ENCODE measurements around the gene TYK2.

TYK2 gene

GRCh38 chr19:10380313-10381102 lies at the start of gene TYK2:
Gene TYK2 (minus strand): TSS chr19:10380572. CDS start chr19:10378406, 2,166 bp downstream.
- in situ Hi-C loops (cut with MboI; ENCODE audit: low pct_unique_long_range_greater_than_20kb, low sequenced_read_pairs), result no loop called here
- peak; percentile 100 for DNase-seq

DNA sequence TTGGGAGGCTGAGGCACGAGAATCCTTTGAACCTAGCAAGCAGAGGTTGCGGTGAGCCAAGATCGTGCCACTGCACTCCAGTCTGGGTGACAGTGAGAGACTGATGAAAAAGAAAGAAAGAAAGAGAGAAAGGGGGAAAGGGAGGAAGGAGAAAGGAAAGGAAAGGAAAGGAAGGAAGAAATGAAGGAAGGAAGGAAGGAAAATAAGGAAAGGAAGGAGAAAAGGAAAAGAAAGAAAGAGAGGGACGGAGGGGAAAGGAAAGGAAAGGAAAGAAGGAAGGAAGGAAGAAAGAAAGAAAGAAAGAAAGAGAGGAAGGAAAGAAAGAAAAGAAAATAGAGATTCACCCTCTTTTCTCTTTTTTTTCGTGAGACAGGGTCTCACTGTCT lies 48.6 kb upstream of the TYK2 start:
- in situ Hi-C loops (cut with MboI; ENCODE audit: low pct_unique_long_range_greater_than_20kb, low sequenced_read_pairs), result no loop called here
- DNase-seq, result no peak

DNA sequence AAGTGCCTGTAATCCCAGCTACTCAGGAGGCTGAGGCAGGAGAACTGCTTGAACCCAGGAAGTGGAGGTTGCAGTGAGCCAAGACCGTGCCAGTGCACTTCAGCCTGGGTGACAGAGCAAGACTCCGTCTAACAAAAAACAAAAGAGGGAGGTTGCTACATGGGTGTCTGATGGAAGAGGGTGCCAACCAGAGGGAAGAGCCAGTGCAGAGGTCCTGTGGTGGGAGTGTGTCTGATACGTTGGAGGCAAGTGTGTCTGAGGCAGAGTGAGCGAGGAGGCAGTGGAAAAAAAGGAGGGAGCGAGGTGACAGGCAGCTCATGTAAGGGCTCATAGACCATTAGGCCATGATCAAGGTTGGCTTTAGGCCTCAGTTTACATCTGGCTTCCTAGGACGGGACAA lies 46.8 kb upstream of the TYK2 start:
- no peak for DNase-seq
- in situ Hi-C loops (cut with MboI; ENCODE audit: low pct_unique_long_range_greater_than_20kb, low sequenced_read_pairs), result no loop called here

DNA sequence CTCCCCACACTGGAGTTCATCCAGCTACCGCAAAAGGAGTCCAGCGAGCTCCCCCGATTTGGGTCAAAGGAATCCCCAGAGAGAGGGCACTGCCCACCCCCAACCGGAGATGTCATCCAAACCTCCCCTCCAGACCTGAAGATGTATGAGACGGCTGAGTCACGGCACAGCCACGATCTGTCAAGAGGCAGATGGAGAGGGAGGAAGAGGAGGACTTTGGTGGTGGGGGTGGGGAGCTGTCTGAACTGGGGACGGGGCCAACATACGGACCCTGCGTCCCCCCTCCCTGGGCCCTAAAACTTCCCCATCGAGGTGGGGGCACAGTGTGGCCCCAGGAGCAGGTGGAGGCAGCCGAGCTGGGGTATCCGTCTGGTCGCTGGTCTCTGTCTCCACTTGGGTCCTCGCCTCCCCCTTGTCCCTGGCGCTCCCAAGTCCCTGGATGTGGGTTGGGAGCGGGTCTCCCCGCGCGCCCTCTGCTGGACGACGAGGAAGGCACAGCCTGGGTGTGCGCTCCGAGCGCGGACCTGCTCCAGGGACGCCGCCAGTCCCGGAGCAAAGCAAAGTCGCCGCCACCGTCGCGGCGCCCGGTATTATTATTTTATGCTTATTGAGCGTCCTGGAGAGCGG lies 43.8 kb upstream of the TYK2 start:
- in situ Hi-C loops (cut with MboI; ENCODE audit: low pct_unique_long_range_greater_than_20kb, low sequenced_read_pairs), result no loop called here

GRCh38 chr19:10422846-10423245 lies 42.5 kb upstream of the TYK2 start:
- DNase-seq, result no peak
- in situ Hi-C loops (cut with MboI; ENCODE audit: low pct_unique_long_range_greater_than_20kb, low sequenced_read_pairs), result no loop called here

More for the DNA sequence above, 43.8 kb upstream of the TYK2 start:
- peak; percentile 95 for DNase-seq

DNA sequence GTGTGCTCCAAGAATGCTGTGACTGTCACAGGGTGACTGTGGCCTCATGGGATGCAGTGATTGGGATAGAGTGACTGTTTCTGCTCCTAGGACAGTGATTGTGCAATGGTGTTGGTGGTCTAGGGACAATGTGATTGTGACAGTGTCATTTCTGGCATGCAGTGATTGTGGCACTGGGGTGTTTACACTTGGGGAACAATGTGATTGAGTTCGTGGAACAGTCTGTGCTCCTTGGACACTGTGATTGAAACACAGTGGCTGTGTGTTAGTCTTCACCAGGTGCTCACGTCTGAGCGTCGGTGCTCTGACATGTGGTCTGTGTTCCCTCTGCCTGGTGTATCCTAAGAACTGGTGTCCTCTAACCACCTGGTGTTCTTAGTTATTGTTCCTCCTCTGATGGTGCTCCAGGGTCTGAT lies 41.7 kb upstream of the TYK2 start:
- in situ Hi-C loops (cut with MboI; ENCODE audit: low pct_unique_long_range_greater_than_20kb, low sequenced_read_pairs), result no loop called here

GRCh38 chr19:10421240-10422045 lies 41.1 kb upstream of the TYK2 start:
- DNase-seq, result no peak
- in situ Hi-C loops (cut with MboI; ENCODE audit: low pct_unique_long_range_greater_than_20kb, low sequenced_read_pairs), result no loop called here

More for the DNA sequence above, 41.7 kb upstream of the TYK2 start:
- no peak for DNase-seq

DNA sequence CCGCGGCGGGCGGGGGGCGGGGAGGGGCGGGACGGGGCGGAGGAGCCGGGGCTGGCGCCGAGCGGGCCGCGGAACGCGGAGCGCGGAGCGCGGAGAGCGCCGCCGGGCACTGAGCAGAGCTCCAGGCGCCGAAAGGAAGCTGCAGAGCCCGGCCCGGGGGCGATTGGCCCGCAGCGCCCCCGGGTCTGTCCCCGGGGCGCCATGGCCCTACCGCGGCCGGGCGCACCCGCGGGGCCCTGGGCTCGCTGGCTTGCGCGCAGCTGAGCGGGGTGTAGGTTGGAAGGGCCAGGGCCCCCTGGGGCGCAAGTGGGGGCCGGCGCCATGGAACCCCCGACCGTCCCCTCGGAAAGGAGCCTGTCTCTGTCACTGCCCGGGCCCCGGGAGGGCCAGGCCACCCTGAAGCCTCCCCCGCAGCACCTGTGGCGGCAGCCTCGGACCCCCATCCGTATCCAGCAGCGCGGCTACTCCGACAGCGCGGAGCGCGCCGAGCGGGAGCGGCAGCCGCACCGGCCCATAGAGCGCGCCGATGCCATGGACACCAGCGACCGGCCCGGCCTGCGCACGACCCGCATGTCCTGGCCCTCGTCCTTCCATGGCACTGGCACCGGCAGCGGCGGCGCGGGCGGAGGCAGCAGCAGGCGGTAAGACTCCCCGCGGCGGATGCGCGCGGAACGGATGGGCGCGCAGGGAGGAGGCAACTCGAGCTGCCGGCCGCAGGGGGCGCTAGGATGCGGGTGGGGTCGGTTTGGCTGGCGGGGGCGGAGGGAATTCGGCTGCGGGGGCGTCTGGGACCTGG lies 40.3 kb upstream of the TYK2 start, which contains the start of gene PDE4A:
Gene PDE4A (plus strand): TSS at position 95 of the 796 bp plus-strand sequence. CDS start 227 bp downstream, at position 322.
- in situ Hi-C loops (cut with MboI; ENCODE audit: low pct_unique_long_range_greater_than_20kb, low sequenced_read_pairs), result no loop called here
- DNase-seq, result peak; percentile 73

DNA sequence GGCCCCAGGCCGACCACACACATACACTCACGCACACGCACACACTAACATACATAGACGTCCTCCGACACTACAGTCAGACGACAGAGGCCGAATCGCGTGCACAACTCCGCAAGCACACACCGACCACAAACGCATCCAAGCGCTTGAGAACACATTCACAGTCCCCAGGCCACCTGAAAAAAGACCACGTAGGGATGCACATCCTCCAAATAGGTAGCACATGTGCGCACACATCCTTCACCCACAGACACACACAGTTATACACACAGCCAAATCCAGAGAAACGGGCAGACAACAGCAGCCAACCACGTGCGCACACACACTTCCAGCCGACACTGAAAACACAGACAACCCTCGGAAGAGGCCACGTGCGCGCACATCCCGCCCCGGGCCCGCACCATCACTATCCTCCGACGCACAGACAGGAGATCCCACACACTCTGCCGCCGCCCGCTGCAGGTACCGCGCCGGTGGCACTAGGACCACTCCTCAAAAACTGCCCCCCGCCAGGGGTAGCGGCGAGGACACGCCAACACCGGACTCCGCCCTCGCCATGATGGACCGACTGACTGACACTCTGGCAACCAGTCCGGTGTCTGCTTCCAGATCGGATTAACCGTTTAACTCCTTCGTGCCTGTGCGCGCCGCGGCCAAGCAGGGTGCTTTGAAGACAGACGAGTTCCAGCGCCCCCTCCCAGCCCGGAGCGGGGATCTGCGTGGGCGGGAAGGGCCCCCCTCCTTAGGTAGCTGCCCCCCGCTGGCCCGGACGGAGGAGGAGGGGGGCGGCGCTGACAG lies 39.5 kb upstream of the TYK2 start:
- in situ Hi-C loops (cut with MboI; ENCODE audit: low pct_unique_long_range_greater_than_20kb, low sequenced_read_pairs), result no loop called here
- peak; percentile 93 for DNase-seq

GRCh38 chr19:10419200-10419645 lies 38.9 kb upstream of the TYK2 start:
- in situ Hi-C loops (cut with MboI; ENCODE audit: low pct_unique_long_range_greater_than_20kb, low sequenced_read_pairs), result no loop called here
- no peak for DNase-seq

DNA sequence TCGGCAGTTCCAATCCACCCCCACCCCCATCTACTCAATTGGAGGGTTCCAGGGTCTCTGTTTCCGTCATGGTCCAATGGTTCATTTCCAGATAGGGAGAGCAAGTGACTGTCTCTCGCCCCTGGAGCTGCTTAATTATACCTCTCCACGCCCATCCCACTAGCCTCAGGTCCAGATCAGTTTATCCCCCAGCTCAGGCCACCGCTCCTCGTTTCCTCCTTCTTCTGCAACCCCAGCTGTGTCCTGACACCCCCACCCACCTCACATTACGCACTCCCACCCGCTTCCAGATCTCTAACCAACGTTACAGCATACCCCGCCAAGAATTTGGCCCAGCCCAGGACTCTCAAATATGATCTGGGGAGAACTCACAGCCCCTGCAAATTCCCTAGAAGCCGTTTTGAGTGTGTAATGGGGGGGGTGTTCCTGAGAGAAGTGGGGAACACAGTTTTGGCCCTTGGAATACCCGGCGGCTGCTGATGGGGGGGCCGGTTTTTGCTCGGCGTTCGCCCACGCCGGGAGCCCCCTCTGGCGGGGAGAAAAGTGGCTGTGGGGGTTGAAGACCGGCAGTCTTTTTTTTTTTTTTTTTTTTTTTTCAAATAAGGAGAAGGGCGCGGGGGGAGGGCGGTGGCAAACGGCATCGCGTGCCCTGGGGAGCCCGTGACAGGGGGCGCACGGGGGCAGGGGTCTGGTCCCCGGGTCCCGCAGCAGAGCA lies 38.3 kb upstream of the TYK2 start:
- peak; percentile 54 for DNase-seq
- in situ Hi-C loops (cut with MboI; ENCODE audit: low pct_unique_long_range_greater_than_20kb, low sequenced_read_pairs), result no loop called here

DNA sequence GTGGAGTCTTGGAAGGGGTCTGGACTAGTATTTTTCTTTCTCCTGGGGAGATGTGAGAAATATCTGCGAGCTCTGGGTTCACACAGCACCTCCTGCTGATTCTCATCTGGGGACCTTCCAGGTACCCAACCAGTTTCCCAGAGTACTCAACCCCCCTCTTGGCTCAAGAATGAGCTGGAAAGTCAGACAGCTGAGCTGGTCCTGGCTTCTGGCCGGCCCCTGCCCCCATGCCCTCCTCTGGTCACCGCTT lies 37.8 kb upstream of the TYK2 start:
- no peak for DNase-seq
- in situ Hi-C loops (cut with MboI; ENCODE audit: low pct_unique_long_range_greater_than_20kb, low sequenced_read_pairs), result no loop called here

- DNase-seq, result peak; percentile 32
- in situ Hi-C loops (cut with MboI; ENCODE audit: low pct_unique_long_range_greater_than_20kb, low sequenced_read_pairs), result no loop called here
Measured at GRCh38 chr19:10417541-10418234, 37.3 kb upstream of the TYK2 start.

DNA sequence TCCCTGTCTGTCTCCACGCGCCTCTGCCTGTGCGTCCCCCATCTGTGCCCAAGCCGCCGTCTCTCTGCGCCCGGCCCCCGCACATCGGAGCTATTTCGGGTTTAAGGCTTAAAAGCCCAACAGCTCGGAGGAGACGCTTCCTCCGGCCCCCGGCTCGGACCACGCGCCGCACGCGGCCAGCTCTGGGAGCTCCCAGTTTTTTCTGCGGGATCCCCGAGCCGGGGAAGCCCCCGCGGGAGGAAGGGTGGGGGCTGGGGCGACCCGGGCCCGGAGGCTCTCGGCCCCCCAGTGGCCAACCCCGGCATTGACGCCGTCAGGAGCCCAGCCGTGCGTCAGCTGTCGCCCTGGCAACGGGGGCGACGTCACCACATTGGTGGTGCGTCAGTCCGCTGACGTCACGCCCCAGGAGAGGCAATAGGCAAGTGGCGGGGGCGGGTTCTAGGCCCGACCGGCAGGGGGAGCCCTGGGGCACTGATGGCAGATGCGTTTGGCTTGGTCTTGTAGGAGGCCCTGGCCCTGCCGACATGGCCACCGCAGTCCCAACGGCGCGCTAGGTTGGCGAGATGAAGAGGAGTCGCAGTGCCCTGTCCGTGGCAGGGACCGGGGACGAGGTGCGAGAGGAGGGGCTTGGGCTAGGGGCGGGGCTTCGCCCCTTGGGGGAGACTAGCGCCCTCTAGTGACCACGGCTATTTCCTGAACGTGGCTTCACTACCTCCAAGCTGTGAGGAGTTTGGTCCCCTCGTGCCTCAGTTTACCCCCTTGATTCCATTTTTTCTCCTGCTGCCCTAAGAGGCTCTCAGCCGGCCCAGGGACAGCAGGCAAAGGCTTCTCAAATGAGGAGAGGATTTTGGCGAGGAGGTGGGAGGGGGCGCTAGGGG lies 36.2 kb upstream of the TYK2 start:
- DNase-seq, result peak; percentile 98
- in situ Hi-C loops (cut with MboI; ENCODE audit: low pct_unique_long_range_greater_than_20kb, low sequenced_read_pairs), result no loop called here

- in situ Hi-C loops (cut with MboI; ENCODE audit: low pct_unique_long_range_greater_than_20kb, low sequenced_read_pairs), result no loop called here
- DNase-seq, result no peak
Measured at GRCh38 chr19:10416083-10416379, 35.7 kb upstream of the TYK2 start.

DNA sequence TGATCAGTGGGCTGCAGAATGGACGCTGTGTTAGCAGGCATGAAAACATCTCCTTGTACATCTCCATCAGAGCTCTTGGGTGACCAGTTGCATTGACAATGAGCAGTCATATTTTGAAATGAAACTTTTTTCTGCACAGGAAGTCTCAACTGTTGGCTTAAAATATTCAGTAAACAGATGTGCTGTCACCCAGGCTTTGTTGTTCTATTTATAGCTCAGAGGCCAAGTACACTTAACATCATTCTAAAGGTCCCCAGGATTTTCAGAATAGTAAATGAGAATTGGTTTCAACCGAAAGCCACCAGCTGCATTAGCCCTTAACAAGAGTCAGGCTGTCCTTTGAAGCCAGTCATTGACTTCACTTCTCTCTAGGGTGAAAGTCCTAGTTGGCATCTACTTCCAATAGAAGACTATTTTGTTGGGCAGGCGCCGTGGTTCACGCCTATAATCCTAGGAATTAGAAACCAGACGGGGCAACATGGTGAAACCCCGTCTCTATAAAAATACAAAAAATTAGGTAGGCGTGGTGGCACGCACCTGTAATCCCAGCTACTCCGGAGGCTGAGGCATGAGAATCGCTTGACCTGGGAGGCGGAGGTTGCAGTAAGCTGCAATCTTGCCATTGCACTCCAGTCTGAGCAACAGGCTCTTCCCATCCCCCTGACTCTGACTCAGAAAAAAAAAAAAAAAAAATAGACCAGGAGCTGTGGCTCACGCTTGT lies 32.0 kb upstream of the TYK2 start:
- DNase-seq, result no peak
- in situ Hi-C loops (cut with MboI; ENCODE audit: low pct_unique_long_range_greater_than_20kb, low sequenced_read_pairs), result no loop called here

All from KBM-7 (cell line).